ENCODE measurements around the gene LPIN1. TPM values are rescaled to one million over a fixed set of nuclear protein-coding genes. Genes with fewer than 3 reads are reported as not detected.
"Not testable (repeated sequence)": the region's sequence is repeated elsewhere in the genome, so short reads cannot be mapped to it uniquely, and the experiment has no call there.

LPIN1 gene
- polyA plus RNA-seq, 2 of the 4 experiments (the other 2 are of a cell fraction), result 19.2 to 27.5 TPM

GRCh38 chr2:11839916-11840315 is 93.5 kb downstream of the LPIN1 start:
- no peak overlapping the region for H3K27ac ChIP-seq
- 7% methylated on average over 4 of the region's 4 CpGs for WGBS (ENCODE audit: missing lambda C conversion rate)
- no peaks in the 10 kb centered on the region for H3K4me1 ChIP-seq
- POLR2A ChIA-PET, result no interaction called here
- no peak for DNase-seq (ENCODE audit: low read depth in 1 of 2, low spot score in 1 of 2)
- FAIRE-seq, result no peak
- ATAC-seq, result no peak
- TF ChIP-seq ESRRA (IDR thresholded peaks at IDR 0.05; ENCODE audit: borderline replicate concordance, low read length) (no peak), BHLHE40 (IDR thresholded peaks at IDR 0.05; ENCODE audit: low read depth, low read length) (no peak), MAZ (IDR thresholded peaks at IDR 0.05; ENCODE audit: borderline replicate concordance, low read depth, low read length) (no peak), CHD2 (IDR thresholded peaks at IDR 0.05; ENCODE audit: low read length, partially characterized antibody) (no peak), FOXS1 (CRISPR knock-in tag; IDR thresholded peaks at IDR 0.05) (no peak), ZC3H11A (IDR thresholded peaks at IDR 0.05) (no peak), HDAC2 (IDR thresholded peaks at IDR 0.05) (no peak), CBX2 (IDR thresholded peaks at IDR 0.05; ENCODE audit: borderline replicate concordance, low read depth) (no peak), EHF (CRISPR knock-in tag; IDR thresholded peaks at IDR 0.05) (no peak), NFE2L2 (conservative IDR thresholded peaks at IDR 0.05; ENCODE audit: low read length) (no peak), HEYL (CRISPR knock-in tag; IDR thresholded peaks at IDR 0.05) (no peak), PHF8 (IDR thresholded peaks at IDR 0.05; ENCODE audit: borderline replicate concordance, low read depth) (no peak), RFX5 (IDR thresholded peaks at IDR 0.05) (no peak), USF2 (IDR thresholded peaks at IDR 0.05) (no peak), SMC3 (IDR thresholded peaks at IDR 0.05) (no peak), ZNF302 (CRISPR knock-in tag; IDR thresholded peaks at IDR 0.05) (no peak), GATA3 (IDR thresholded peaks at IDR 0.05; ENCODE audit: borderline replicate concordance) (no peak), FOSB (CRISPR knock-in tag; IDR thresholded peaks at IDR 0.05) (no peak), ZSCAN20 (CRISPR knock-in tag; IDR thresholded peaks at IDR 0.05) (no peak), EP300 (IDR thresholded peaks at IDR 0.05) (no peak)
- no peaks in the 10 kb centered on the region for H3K9me3 ChIP-seq
- CTCF ChIA-PET, result interaction anchor here (1.8 to 3.3 kb wide), 2 partner anchors 23 to 1167 kb away, joined by 3 to 8 read pairs; no protein-coding TSS in a partner anchor
- H3K4me2 ChIP-seq, result no peak overlapping the region
- no peak overlapping the region for H3K4me3 ChIP-seq

GRCh38 chr2:11842336-11842735 is 95.9 kb downstream of the LPIN1 start:
- ATAC-seq (no peak), DNase-seq (ENCODE audit: low read depth in 1 of 2, low spot score in 1 of 2) (no peak), FAIRE-seq (no peak)
- H3K27ac ChIP-seq, result no peak overlapping the region
- CTCF ChIA-PET, result interaction anchor here (0.7 to 1.8 kb wide), 3 partner anchors 13 to 23 kb away, joined by 3 to 10 read pairs (median 4); no protein-coding TSS in a partner anchor
- H3K9me3 ChIP-seq, result peaks cover 12% of the 10 kb centered on the region; the same call in 2 of the 3 replicates
- TF ChIP-seq KDM5A (IDR thresholded peaks at IDR 0.05) (no peak), HOXB13 (CRISPR knock-in tag; IDR thresholded peaks at IDR 0.05; ENCODE audit: low read depth) (no peak), HOXA7 (CRISPR knock-in tag; IDR thresholded peaks at IDR 0.05) (no peak), EHMT2 (IDR thresholded peaks at IDR 0.05; ENCODE audit: low read depth) (no peak), ESRRA (IDR thresholded peaks at IDR 0.05; ENCODE audit: borderline replicate concordance, low read length) (no peak), NR3C1 (IDR thresholded peaks at IDR 0.05) (no peak), CHD2 (IDR thresholded peaks at IDR 0.05; ENCODE audit: low read length, partially characterized antibody) (no peak)
- POLR2A ChIA-PET, result no interaction called here
- 0% methylated on average over 2 of the region's 2 CpGs for WGBS (ENCODE audit: missing lambda C conversion rate)
- no peak overlapping the region for H3K4me3 ChIP-seq
- H3K4me1 ChIP-seq, result no peaks in the 10 kb centered on the region
- no peak overlapping the region for H3K4me2 ChIP-seq

GRCh38 chr2:11844798-11845197 is 98.4 kb downstream of the LPIN1 start:
- ATAC-seq; H3K4me2 ChIP-seq; FAIRE-seq; H3K27ac ChIP-seq; POLR2A ChIA-PET; H3K4me1 ChIP-seq; H3K4me3 ChIP-seq; CTCF ChIA-PET; DNase-seq (ENCODE audit: low read depth in 1 of 2, low spot score in 1 of 2): not testable (repeated sequence)
- peaks cover 26% of the 10 kb centered on the region for H3K9me3 ChIP-seq
- 0% methylated on average over 1 of the region's 1 CpG for WGBS (ENCODE audit: missing lambda C conversion rate)

GRCh38 chr2:11847935-11848334 is 101.5 kb downstream of the LPIN1 start:
- H3K27ac ChIP-seq; POLR2A ChIA-PET; H3K4me2 ChIP-seq; DNase-seq (ENCODE audit: low read depth in 1 of 2, low spot score in 1 of 2); H3K4me3 ChIP-seq; ATAC-seq; H3K4me1 ChIP-seq; FAIRE-seq: not testable (repeated sequence)
- CTCF ChIA-PET, result interaction anchor here (1.0 kb wide), 1 partner anchor 1159 kb away, joined by 3 read pairs; no protein-coding TSS in a partner anchor
- 2% methylated on average over 2 of the region's 2 CpGs for WGBS (ENCODE audit: missing lambda C conversion rate)
- H3K9me3 ChIP-seq, result peaks cover 26% of the 10 kb centered on the region

Data from A549 (cell line).